KOPT-K1 (cell line): ENCODE data around the gene SSH3.

Source experiments
- H3K27ac ChIP-seq: fragments of 200-600 bp; sonication (generic); 2 replicates; pipeline ENCODE4 v1.5.1; 2016; ENCODE audit warnings: antibody characterized with exemption, mild to moderate bottlenecking, low read depth, low read length; ENCODE audit not compliant: poor library complexity, severe bottlenecking
- H3K36me3 ChIP-seq: fragments of 200-600 bp; sonication (generic); 2 replicates; pipeline ENCODE4 v1.5.1; 2017; ENCODE audit warnings: antibody characterized with exemption, mild to moderate bottlenecking, low read length, moderate library complexity; ENCODE audit not compliant: insufficient read depth
- H3K9me3 ChIP-seq: fragments of 200-600 bp; sonication (generic); 2 replicates; pipeline ENCODE4 v1.5.1; 2017; ENCODE audit warnings: antibody characterized with exemption, low read length, mild to moderate bottlenecking; ENCODE audit not compliant: insufficient read depth, poor library complexity, severe bottlenecking

SSH3 gene

DNA sequence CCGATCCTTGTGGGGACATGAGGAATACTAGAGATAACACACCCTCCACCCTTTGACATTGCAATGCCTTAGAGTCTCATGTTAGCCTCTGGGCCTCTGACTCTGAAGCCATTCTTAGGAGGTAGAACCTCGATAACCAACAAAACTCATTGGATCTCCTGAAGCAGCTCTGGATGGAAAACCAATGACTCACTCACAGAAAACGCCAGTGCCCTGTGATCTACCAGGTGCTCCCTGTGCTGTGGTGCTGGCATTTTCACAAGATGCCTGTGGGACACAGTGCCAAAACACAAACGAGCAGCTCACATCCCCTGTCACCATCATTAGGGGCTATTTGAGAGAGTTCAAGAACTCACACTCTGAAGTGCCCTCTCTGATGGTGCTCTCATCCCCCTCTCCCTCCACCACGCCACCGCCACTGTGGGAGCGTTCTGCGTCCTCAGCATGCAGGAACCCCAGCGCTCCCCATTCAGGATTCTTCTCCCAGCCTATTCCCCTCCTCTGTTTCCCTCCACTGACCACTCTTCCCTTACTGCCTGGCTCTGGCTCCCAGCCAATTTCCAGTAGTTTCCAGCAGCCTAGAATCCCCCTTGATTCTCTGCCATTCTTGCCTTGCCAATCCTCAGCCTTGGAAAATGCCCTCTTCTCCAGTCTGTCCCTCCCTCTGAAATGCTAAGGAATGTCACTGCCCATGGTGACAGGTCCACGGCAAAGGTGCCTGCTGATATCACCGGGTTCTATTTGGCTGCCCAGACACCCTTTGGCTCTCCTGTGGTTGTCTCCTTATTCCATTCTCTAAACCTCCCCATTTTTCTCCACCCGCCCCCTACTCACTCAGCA lies 54.7 kb downstream of the SSH3 start:
- Histone ChIP-seq H3K27ac (no peak overlapping the region), H3K36me3 (no peaks in the 10 kb centered on the region), H3K9me3 (no peaks in the 10 kb centered on the region)
